ENCODE measurements around the gene DNAAF5. TPM values are rescaled to one million over a fixed set of nuclear protein-coding genes. Genes with fewer than 3 reads are reported as not detected.

The DNAAF5 gene
- total and polyA plus RNA-seq, 9 of the 15 experiments (the other 6 are each of a cell fraction or from before 2014, with no cell fraction given) = 3.1 to 69.7 (median 19.1) TPM

DNA sequence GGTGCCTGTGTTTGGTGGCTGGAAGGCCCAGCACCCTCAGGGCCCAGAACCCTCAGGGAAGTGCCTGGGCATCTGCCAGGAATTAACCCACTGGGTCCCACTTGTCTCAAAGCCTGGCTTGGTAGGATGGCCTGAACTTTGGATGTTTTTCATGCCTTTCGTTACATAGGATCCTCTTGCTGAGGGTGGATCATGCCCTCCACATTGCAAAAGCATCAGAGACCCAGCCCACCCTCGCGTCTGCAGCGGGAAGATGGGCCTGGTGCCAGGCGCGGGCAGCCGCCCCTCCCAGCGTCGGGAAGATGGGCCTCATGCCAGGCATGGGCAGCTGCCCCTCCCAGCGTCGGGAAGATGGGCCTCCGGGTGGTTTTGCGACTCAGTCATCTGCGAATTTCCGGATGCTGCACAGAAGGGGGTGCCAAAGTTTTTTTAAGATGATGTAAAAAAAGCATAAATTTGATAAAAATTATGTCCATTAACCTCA is 52.5 kb downstream of the DNAAF5 start:
- Histone ChIP-seq H3K4me1 (replicated peaks in 1 of 2; ENCODE audit: control insufficient read depth in 2 of 2, insufficient read depth in 2 of 2, low read length in 2 of 2) (no peaks in the 10 kb centered on the region; a peak in 1 of 5 replicates), H3K79me2 (ENCODE audit: control insufficient read depth, insufficient read depth, low read length) (no peaks in the 10 kb centered on the region), H3K27me3 (ENCODE audit: control insufficient read depth in 2 of 2, insufficient read depth in 2 of 2, low read length in 2 of 2) (no peaks in the 10 kb centered on the region), H3K9ac (ENCODE audit: insufficient read depth in 1 of 2, low read depth in 2 of 2, low read length in 2 of 2) (no peak overlapping the region), H4K20me1 (replicated peaks; ENCODE audit: control insufficient read depth, insufficient read depth, low read length) (no peaks in the 10 kb centered on the region), H2AFZ (ENCODE audit: low read depth, low read length) (no peak overlapping the region), H3K4me2 (ENCODE audit: insufficient read depth, low read length) (no peak overlapping the region), H3K9me1 (ENCODE audit: control insufficient read depth, insufficient read depth, low read length) (no peaks in the 10 kb centered on the region), H3K4me3 (no peak overlapping the region), H3K9me3 (replicated peaks; ENCODE audit: control insufficient read depth, insufficient read depth, low read depth, low read length) (no peaks in the 10 kb centered on the region), H3K36me3 (ENCODE audit: control insufficient read depth, insufficient read depth, low read length) (peaks cover 98% of the 10 kb centered on the region), H3K27ac (ENCODE audit: extremely low read depth, low read depth, low read length) (no peak overlapping the region)
- ChIA-PET CTCF (ENCODE audit: low intra/inter-chr PET ratio) (interaction anchor here (0.6 kb wide), 1 partner anchor 81 kb away, joined by 3 read pairs; no protein-coding TSS in a partner anchor), POLR2A (interaction anchor here (0.6 kb wide), 1 partner anchor 365 kb away, joined by 3 read pairs; no protein-coding TSS in a partner anchor)
- TF ChIP-seq SMARCE1 (IDR thresholded peaks at IDR 0.05) (no peak), POLR2G (IDR thresholded peaks at IDR 0.05; ENCODE audit: low read depth, low read length) (0 out of 2 replicates have a peak, but pooled peaks have one; percentile 6)
- WGBS (ENCODE audit: insufficient coverage, low coverage, missing lambda C conversion rate) = 97% methylated on average over 14 of the region's 15 CpGs
- ATAC-seq = no peak
- in situ Hi-C loops (cut with MboI) = loop anchor here (10.0 kb wide), 1 partner anchor 464 kb away; no protein-coding TSS in a partner anchor
- DNase-seq (ENCODE audit: extremely low read depth in 1 of 4, low spot score in 3 of 4) = no peak
- intact Hi-C loops (cut with micrococcal nuclease) = loop anchor here (5.0 kb wide), 1 partner anchor 457 kb away; no protein-coding TSS in a partner anchor
- no TSS peak for BruUV-seq (replicated peaks)
- no peak for FAIRE-seq

DNA sequence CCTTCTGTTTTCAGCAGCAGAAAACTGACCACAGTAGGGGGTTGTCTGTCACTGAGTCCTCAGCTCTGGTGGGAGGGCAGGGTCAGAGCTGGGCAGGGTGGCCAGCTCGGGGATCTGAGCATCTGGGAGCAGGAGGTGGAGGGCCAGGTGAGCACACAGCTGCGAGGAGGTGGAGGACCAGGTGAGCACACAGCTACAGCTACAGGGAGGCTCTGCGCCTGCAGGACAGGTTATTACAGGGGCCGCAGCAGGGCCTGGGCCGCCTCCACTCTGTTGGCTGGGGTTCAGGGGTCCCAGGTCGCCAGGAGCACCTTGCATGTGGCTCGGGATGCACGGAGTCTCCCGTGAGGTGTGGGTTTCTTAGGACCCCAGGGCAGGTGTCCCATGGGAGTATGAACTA is 53.0 kb downstream of the DNAAF5 start:
- Histone ChIP-seq H3K79me2 (ENCODE audit: control insufficient read depth, insufficient read depth, low read length) (no peaks in the 10 kb centered on the region), H4K20me1 (replicated peaks; ENCODE audit: control insufficient read depth, insufficient read depth, low read length) (no peaks in the 10 kb centered on the region), H3K4me2 (ENCODE audit: insufficient read depth, low read length) (no peak overlapping the region), H3K27me3 (ENCODE audit: control insufficient read depth in 2 of 2, insufficient read depth in 2 of 2, low read length in 2 of 2) (no peaks in the 10 kb centered on the region), H3K9me3 (replicated peaks; ENCODE audit: control insufficient read depth, insufficient read depth, low read depth, low read length) (no peaks in the 10 kb centered on the region), H3K4me3 (no peak overlapping the region), H3K27ac (ENCODE audit: extremely low read depth, low read depth, low read length) (no peak overlapping the region), H2AFZ (ENCODE audit: low read depth, low read length) (no peak overlapping the region), H3K9me1 (ENCODE audit: control insufficient read depth, insufficient read depth, low read length) (no peaks in the 10 kb centered on the region), H3K9ac (ENCODE audit: insufficient read depth in 1 of 2, low read depth in 2 of 2, low read length in 2 of 2) (no peak overlapping the region), H3K4me1 (replicated peaks in 1 of 2; ENCODE audit: control insufficient read depth in 2 of 2, insufficient read depth in 2 of 2, low read length in 2 of 2) (no peaks in the 10 kb centered on the region; a peak in 1 of 5 replicates), H3K36me3 (ENCODE audit: control insufficient read depth, insufficient read depth, low read length) (peaks cover 98% of the 10 kb centered on the region)
- BruUV-seq (replicated peaks) = no TSS peak
- TF ChIP-seq RBM22 (IDR thresholded peaks at IDR 0.05; ENCODE audit: low read depth, low read length, poor library complexity, severe bottlenecking) (no peak), ZNF408 (CRISPR knock-in tag; IDR thresholded peaks at IDR 0.05; ENCODE audit: low read depth) (no peak), MAFK (IDR thresholded peaks at IDR 0.05; ENCODE audit: low read length) (no peak), SMARCE1 (IDR thresholded peaks at IDR 0.05) (no peak), TRIM28 (IDR thresholded peaks at IDR 0.05) (no peak), ZNF766 (CRISPR knock-in tag; conservative IDR thresholded peaks at IDR 0.05) (no peak), CBX2 (IDR thresholded peaks at IDR 0.05; ENCODE audit: insufficient read depth, low read length, poor library complexity, severe bottlenecking) (no peak)
- in situ Hi-C loops (cut with MboI) (loop anchor here (10.0 kb wide), 1 partner anchor 465 kb away; no protein-coding TSS in a partner anchor), intact Hi-C loops (cut with micrococcal nuclease) (loop anchor here (5.0 kb wide), 1 partner anchor 457 kb away; no protein-coding TSS in a partner anchor)
- ChIA-PET POLR2A (interaction anchor here (0.6 kb wide), 1 partner anchor 364 kb away, joined by 3 read pairs; no protein-coding TSS in a partner anchor), CTCF (ENCODE audit: low intra/inter-chr PET ratio) (interaction anchor here (0.6 kb wide), 1 partner anchor 81 kb away, joined by 3 read pairs; no protein-coding TSS in a partner anchor)
- ATAC-seq (no peak), FAIRE-seq (no peak), DNase-seq (ENCODE audit: extremely low read depth in 1 of 4, low spot score in 3 of 4) (no peak)
- 89% methylated on average over 9 of the region's 9 CpGs for WGBS (ENCODE audit: insufficient coverage, low coverage, missing lambda C conversion rate)

Data from K562 (cell line).